B cell (primary cell): ENCODE data around the gene MRM2.

ENCODE experiments used
- CTCF ChIP-seq: fragments of 200-600 bp; IDR thresholded peaks from one replicate; pipeline ENCODE4 v1.8.0; 2022; ENCODE audit warnings: antibody characterized with exemption, mild to moderate bottlenecking
- EZH2 ChIP-seq: IDR thresholded peaks from 2 replicates; pipeline ENCODE4 v1.6.1; 2012; ENCODE audit warnings: borderline replicate concordance, low read depth, mild to moderate bottlenecking, moderate library complexity, low read length; ENCODE audit not compliant: insufficient read depth, poor library complexity, severe bottlenecking

GRCh38 chr7:2290877-2291276, 48.9 kb upstream of the MRM2 start:
- no peak for TF ChIP-seq CTCF
- TF ChIP-seq EZH2, result no peak
